Neural cell (in vitro differentiated cells): ENCODE results near the gene TMEM202. TPM values are rescaled to one million over a fixed set of nuclear protein-coding genes. Genes with fewer than 3 reads are reported as not detected.

ENCODE experiments used
- H2AFZ ChIP-seq: fragments of 200-600, 300-800 bp; sonication (generic), shearing (Covaris generic); 2 replicates; pipeline ENCODE4 v1.6.0; 2014; ENCODE audit warnings: low read depth, mild to moderate bottlenecking, antibody characterized with exemption, low read length, moderate library complexity
- H3F3A ChIP-seq: fragments of 200-600 bp; shearing (Covaris generic); 2 replicates; pipeline ENCODE4 v1.6.1; 2016; ENCODE audit warnings: mild to moderate bottlenecking, moderate library complexity, mixed read lengths, antibody characterized with exemption, low read length; ENCODE audit not compliant: insufficient read depth, poor library complexity, severe bottlenecking
- H3K27ac ChIP-seq: fragments of 200-600, 300-800 bp; sonication (generic), shearing (Covaris generic); 2 replicates; pipeline ENCODE4 v1.5.1; 2014; ENCODE audit warnings: mild to moderate bottlenecking, low read length, moderate library complexity
- H3K27me3 ChIP-seq: fragments of 300-800, 200-600 bp; sonication (generic), shearing (Covaris generic); 2 replicates; pipeline ENCODE4 v1.6.0; 2014; ENCODE audit warnings: mild to moderate bottlenecking, low read depth, low read length, moderate library complexity; ENCODE audit not compliant: insufficient read depth
- H3K36me3 ChIP-seq: fragments of 300-800, 200-600 bp; sonication (generic), shearing (Covaris generic); 2 replicates; pipeline ENCODE4 v1.5.1; 2014; ENCODE audit warnings: mild to moderate bottlenecking, antibody characterized with exemption, low read length, moderate library complexity; ENCODE audit not compliant: insufficient read depth
- H3K4me2 ChIP-seq: fragments of 300-800, 200-600 bp; sonication (generic), shearing (Covaris generic); 2 replicates; pipeline ENCODE4 v1.6.0; 2014; ENCODE audit warnings: mild to moderate bottlenecking, low read length
- H3K4me3 ChIP-seq: fragments of 300-800, 200-600 bp; sonication (generic), shearing (Covaris generic); 2 replicates; pipeline ENCODE4 v1.5.1; 2014; ENCODE audit warnings: mild to moderate bottlenecking, low read length, moderate library complexity
- H3K79me2 ChIP-seq: fragments of 200-600 bp; shearing (Covaris generic); replicated peaks from 2 replicates; pipeline ENCODE4 v1.6.0; 2014; ENCODE audit warnings: mild to moderate bottlenecking, low read length, moderate library complexity; ENCODE audit not compliant: insufficient read depth
- H3K9ac ChIP-seq: fragments of 300-800, 200-600 bp; sonication (generic), shearing (Covaris generic); 2 replicates; pipeline ENCODE4 v1.6.1; 2016; ENCODE audit warnings: mild to moderate bottlenecking, low read length, mixed read lengths
- H3K9me2 ChIP-seq: fragments of 200-600 bp; shearing (Covaris generic); 2 replicates; pipeline ENCODE4 v1.6.1; 2016; ENCODE audit warnings: mild to moderate bottlenecking, low read length, mixed read lengths; ENCODE audit not compliant: insufficient read depth
- H3K9me3 ChIP-seq: fragments of 200-600, 300-800 bp; sonication (generic), shearing (Covaris generic); 2 replicates; pipeline ENCODE4 v1.6.1; 2016; ENCODE audit warnings: mild to moderate bottlenecking, mixed run types, low read length, moderate library complexity, mixed read lengths
- H4K20me1 ChIP-seq: fragments of 200-600 bp; shearing (Covaris generic); 2 replicates; pipeline ENCODE4 v1.6.1; 2016; ENCODE audit warnings: mild to moderate bottlenecking, mixed run types; ENCODE audit not compliant: insufficient read depth
- CTCF ChIP-seq: fragments of 450-650 bp; IDR thresholded peaks from 2 replicates; pipeline ENCODE4 v1.5.1; 2014; ENCODE audit warnings: antibody characterized with exemption, mild to moderate bottlenecking, moderate library complexity; ENCODE audit not compliant: poor library complexity, severe bottlenecking
- EP300 ChIP-seq: fragments of 450-650 bp; conservative IDR thresholded peaks from 2 replicates; pipeline ENCODE4 v1.6.1; 2014; ENCODE audit warnings: antibody characterized with exemption, mild to moderate bottlenecking, moderate library complexity; ENCODE audit not compliant: poor library complexity, severe bottlenecking
- EZH2 ChIP-seq: fragments of 200-600, 300-800 bp; shearing (Covaris generic), sonication (generic); IDR thresholded peaks from 2 replicates; pipeline ENCODE4 v1.6.1; 2014; ENCODE audit warnings: antibody characterized with exemption, low read length, borderline replicate concordance, mild to moderate bottlenecking; ENCODE audit not compliant: insufficient read depth, poor library complexity, severe bottlenecking
- MXI1 ChIP-seq: fragments of 450-650 bp; conservative IDR thresholded peaks from 2 replicates; pipeline ENCODE4 v1.6.1; 2014; ENCODE audit warnings: antibody characterized with exemption, mild to moderate bottlenecking; ENCODE audit not compliant: poor library complexity, severe bottlenecking
- POLR2AphosphoS5 ChIP-seq: IDR thresholded peaks from 2 replicates; pipeline ENCODE4 v1.6.1; 2012
- RAD21 ChIP-seq: fragments of 450-650 bp; conservative IDR thresholded peaks from 2 replicates; pipeline ENCODE4 v1.6.1; 2014; ENCODE audit warnings: antibody characterized with exemption, mild to moderate bottlenecking, moderate library complexity
- REST ChIP-seq: IDR thresholded peaks from 2 replicates; pipeline ENCODE4 v1.6.1; 2012; ENCODE audit warnings: borderline replicate concordance
- SMC3 ChIP-seq: fragments of 450-650 bp; conservative IDR thresholded peaks from 2 replicates; pipeline ENCODE4 v1.6.1; 2014; ENCODE audit warnings: antibody characterized with exemption, mild to moderate bottlenecking, moderate library complexity; ENCODE audit not compliant: poor library complexity
- TAF1 ChIP-seq: IDR thresholded peaks from 2 replicates; pipeline ENCODE4 v1.6.1; 2012; ENCODE audit warnings: low read depth
- polyA plus RNA-seq: library from polyadenylated mRNA; depleted of rRNA; stranded (reverse); fragments of >200 nt; gene quantifications from 2 replicates; pipeline ENCODE4 v1.2.3, GENCODE V29; 2014

TMEM202 gene
- polyA plus RNA-seq, 1 donor from 2014 or later, result not detected

GRCh38 chr15:72365844-72366243 lies 32.3 kb upstream of the TMEM202 start:
- Histone ChIP-seq H2AFZ (no peak overlapping the region), H3K36me3 (no peaks in the 10 kb centered on the region), H4K20me1 (no peaks in the 10 kb centered on the region), H3K9me2 (no peaks in the 10 kb centered on the region), H3K27ac (no peak overlapping the region), H3K9me3 (no peaks in the 10 kb centered on the region), H3K79me2 (peaks cover 18% of the 10 kb centered on the region), H3K27me3 (no peaks in the 10 kb centered on the region), H3F3A (no peaks in the 10 kb centered on the region), H3K9ac (no peak overlapping the region), H3K4me3 (no peak overlapping the region), H3K4me2 (no peak overlapping the region)
- no peak for TF ChIP-seq CTCF

GRCh38 chr15:72368325-72368724 lies 29.8 kb upstream of the TMEM202 start:
- TF ChIP-seq RAD21 (no peak), POLR2AphosphoS5 (no peak), EZH2 (no peak), EP300 (no peak), TAF1 (no peak), SMC3 (no peak), REST (no peak)
- Histone ChIP-seq H2AFZ (no peak overlapping the region), H3K4me3 (no peak overlapping the region), H3K9ac (no peak overlapping the region), H3K27ac (no peak overlapping the region), H3K36me3 (no peaks in the 10 kb centered on the region), H3F3A (no peaks in the 10 kb centered on the region), H3K9me2 (no peaks in the 10 kb centered on the region), H3K4me2 (no peak overlapping the region), H3K9me3 (no peaks in the 10 kb centered on the region), H4K20me1 (no peaks in the 10 kb centered on the region), H3K27me3 (no peaks in the 10 kb centered on the region), H3K79me2 (peaks cover 24% of the 10 kb centered on the region)

- Histone ChIP-seq H3K79me2 (peaks cover 25% of the 10 kb centered on the region), H3K4me3 (no peak overlapping the region), H3K9ac (no peak overlapping the region), H4K20me1 (no peaks in the 10 kb centered on the region), H3K9me2 (no peaks in the 10 kb centered on the region), H3K27me3 (no peaks in the 10 kb centered on the region), H3F3A (no peaks in the 10 kb centered on the region), H3K9me3 (no peaks in the 10 kb centered on the region), H3K27ac (no peak overlapping the region), H2AFZ (no peak overlapping the region), H3K36me3 (no peaks in the 10 kb centered on the region), H3K4me2 (no peak overlapping the region)
- TF ChIP-seq POLR2AphosphoS5, result no peak
- TF ChIP-seq TAF1, result no peak
- no peak for TF ChIP-seq SMC3
- no peak for TF ChIP-seq REST
- TF ChIP-seq CTCF, result no peak
- TF ChIP-seq RAD21, result no peak
- no peak for TF ChIP-seq MXI1
- no peak for TF ChIP-seq EP300
- TF ChIP-seq EZH2, result no peak
Observed at GRCh38 chr15:72368899-72369298, 29.2 kb upstream of the TMEM202 start.
